NB4 (cell line): ENCODE results near the gene DLX3.

Experiments
- DNase-seq: peaks from one replicate; pipeline ENCODE4 v3.0.0; 2010; ENCODE audit warnings: low read depth
- H3K4me3 ChIP-seq: one replicate; pipeline ENCODE4 v1.5.1; 2011; ENCODE audit warnings: mild to moderate bottlenecking, low read depth, low read length, moderate library complexity
- CTCF ChIP-seq: IDR thresholded peaks from one replicate; pipeline ENCODE4 v1.5.1; 2012; ENCODE audit warnings: low read depth, low read length
- MAX ChIP-seq: IDR thresholded peaks from 2 replicates; pipeline ENCODE4 v1.6.1; 2011; ENCODE audit warnings: low read depth, low read length
- MYC ChIP-seq: IDR thresholded peaks from 2 replicates; pipeline ENCODE4 v1.6.1; 2011; ENCODE audit warnings: low read depth, low read length
- POLR2A ChIP-seq: IDR thresholded peaks from 2 replicates; pipeline ENCODE4 v1.6.1; 2011; ENCODE audit warnings: mild to moderate bottlenecking; ENCODE audit not compliant: insufficient read length; ENCODE audit errors: extremely low read depth

The DLX3 gene

GRCh38 chr17:49992191-49992932 lies 2.7 kb downstream of the DLX3 start:
- H3K4me3 ChIP-seq: no peak overlapping the region

GRCh38 chr17:49991409-49991808 lies 3.6 kb downstream of the DLX3 start:
- DNase-seq: no peak
- no peak for TF ChIP-seq CTCF
- no peak for TF ChIP-seq MAX
- no peak for TF ChIP-seq MYC
- no peak for TF ChIP-seq POLR2A
- H3K4me3 ChIP-seq: no peak overlapping the region

More at GRCh38 chr17:49992191-49992932, 2.7 kb downstream of the DLX3 start:
- TF ChIP-seq POLR2A (no peak), MAX (no peak), MYC (no peak), CTCF (no peak)
- DNase-seq: no peak

- no peak for DNase-seq
- TF ChIP-seq POLR2A: no peak
- no peak for TF ChIP-seq MYC
- no peak for TF ChIP-seq CTCF
- TF ChIP-seq MAX: no peak
- H3K4me3 ChIP-seq: no peak overlapping the region
These were observed 4.1 kb downstream of the DLX3 start for GRCh38 chr17:49990921-49991320.

- H3K4me3 ChIP-seq: no peak overlapping the region
- no peak for DNase-seq
- TF ChIP-seq MYC (no peak), POLR2A (no peak), MAX (no peak), CTCF (no peak)
These were observed 4.7 kb downstream of the DLX3 start for GRCh38 chr17:49990331-49990730.

GRCh38 chr17:49989518-49989880 lies 5.5 kb downstream of the DLX3 start:
- no peak for DNase-seq
- no peak for TF ChIP-seq CTCF
- no peak for TF ChIP-seq MAX
- TF ChIP-seq MYC: no peak
- TF ChIP-seq POLR2A: no peak

More at GRCh38 chr17:49989518-49989880, 5.5 kb downstream of the DLX3 start:
- H3K4me3 ChIP-seq: no peak overlapping the region
